ENCODE measurements around the gene GCC2.
"Not testable (repeated sequence)": the region's sequence is repeated elsewhere in the genome, so short reads cannot be mapped to it uniquely, and the experiment has no call there.

The GCC2 gene, protein sequence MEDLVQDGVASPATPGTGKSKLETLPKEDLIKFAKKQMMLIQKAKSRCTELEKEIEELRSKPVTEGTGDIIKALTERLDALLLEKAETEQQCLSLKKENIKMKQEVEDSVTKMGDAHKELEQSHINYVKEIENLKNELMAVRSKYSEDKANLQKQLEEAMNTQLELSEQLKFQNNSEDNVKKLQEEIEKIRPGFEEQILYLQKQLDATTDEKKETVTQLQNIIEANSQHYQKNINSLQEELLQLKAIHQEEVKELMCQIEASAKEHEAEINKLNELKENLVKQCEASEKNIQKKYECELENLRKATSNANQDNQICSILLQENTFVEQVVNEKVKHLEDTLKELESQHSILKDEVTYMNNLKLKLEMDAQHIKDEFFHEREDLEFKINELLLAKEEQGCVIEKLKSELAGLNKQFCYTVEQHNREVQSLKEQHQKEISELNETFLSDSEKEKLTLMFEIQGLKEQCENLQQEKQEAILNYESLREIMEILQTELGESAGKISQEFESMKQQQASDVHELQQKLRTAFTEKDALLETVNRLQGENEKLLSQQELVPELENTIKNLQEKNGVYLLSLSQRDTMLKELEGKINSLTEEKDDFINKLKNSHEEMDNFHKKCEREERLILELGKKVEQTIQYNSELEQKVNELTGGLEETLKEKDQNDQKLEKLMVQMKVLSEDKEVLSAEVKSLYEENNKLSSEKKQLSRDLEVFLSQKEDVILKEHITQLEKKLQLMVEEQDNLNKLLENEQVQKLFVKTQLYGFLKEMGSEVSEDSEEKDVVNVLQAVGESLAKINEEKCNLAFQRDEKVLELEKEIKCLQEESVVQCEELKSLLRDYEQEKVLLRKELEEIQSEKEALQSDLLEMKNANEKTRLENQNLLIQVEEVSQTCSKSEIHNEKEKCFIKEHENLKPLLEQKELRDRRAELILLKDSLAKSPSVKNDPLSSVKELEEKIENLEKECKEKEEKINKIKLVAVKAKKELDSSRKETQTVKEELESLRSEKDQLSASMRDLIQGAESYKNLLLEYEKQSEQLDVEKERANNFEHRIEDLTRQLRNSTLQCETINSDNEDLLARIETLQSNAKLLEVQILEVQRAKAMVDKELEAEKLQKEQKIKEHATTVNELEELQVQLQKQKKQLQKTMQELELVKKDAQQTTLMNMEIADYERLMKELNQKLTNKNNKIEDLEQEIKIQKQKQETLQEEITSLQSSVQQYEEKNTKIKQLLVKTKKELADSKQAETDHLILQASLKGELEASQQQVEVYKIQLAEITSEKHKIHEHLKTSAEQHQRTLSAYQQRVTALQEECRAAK (N-terminal part only)

GRCh38 chr2:108448678-108449409 lies at the start of gene GCC2:
Gene GCC2 (plus strand): TSS chr2:108449206. CDS start chr2:108449275, 69 bp downstream.
- peak; percentile 100 for ATAC-seq
- DNase-seq = peak; percentile 95

DNA sequence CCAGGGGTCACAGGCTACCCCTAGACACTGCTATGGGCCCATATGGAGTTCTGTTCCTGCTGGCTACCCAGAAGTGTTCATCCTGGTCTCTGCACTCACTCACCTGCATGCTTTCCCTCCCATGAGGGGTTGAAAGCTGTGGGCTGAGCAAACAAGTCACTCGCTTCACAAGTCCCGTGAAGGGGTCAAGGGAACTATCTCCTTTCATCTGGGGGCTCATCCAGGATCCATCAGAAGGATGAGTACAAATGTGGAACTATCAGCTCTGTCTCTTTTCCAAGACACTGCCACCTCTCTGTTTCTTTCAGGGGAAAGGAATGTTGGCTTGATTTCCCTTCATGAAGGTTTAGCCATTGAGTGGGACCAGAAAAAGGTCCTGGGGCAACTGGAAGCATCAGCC lies 49.5 kb upstream of the GCC2 start:
- ATAC-seq = no peak
- no peak for DNase-seq

DNA sequence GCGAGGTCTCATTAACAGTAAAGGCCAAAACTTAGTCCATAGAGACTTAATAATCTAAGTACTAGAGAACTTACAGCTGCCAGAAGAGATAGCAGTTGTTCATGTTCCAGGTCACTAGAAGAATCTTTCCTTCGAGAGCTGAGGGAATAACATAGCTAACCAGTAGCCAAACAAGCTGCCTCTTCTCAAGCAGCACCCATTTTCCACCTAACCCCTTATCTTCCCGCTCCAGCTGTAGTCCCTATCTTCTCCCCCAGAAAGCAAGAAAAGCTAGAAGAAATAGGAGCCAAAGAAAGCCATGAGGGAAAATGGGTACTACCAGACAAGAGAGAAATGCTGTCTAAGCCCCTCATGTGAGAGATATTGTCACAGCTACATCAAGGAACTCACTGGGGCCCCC lies 47.2 kb upstream of the GCC2 start:
- DNase-seq (no peak), ATAC-seq (no peak)

- DNase-seq (no peak), ATAC-seq (no peak)
Observed at GRCh38 chr2:108403494-108403893, 45.5 kb upstream of the GCC2 start.

GRCh38 chr2:108404784-108405397 lies 44.1 kb upstream of the GCC2 start:
- ATAC-seq (no peak), DNase-seq (no peak)

DNA sequence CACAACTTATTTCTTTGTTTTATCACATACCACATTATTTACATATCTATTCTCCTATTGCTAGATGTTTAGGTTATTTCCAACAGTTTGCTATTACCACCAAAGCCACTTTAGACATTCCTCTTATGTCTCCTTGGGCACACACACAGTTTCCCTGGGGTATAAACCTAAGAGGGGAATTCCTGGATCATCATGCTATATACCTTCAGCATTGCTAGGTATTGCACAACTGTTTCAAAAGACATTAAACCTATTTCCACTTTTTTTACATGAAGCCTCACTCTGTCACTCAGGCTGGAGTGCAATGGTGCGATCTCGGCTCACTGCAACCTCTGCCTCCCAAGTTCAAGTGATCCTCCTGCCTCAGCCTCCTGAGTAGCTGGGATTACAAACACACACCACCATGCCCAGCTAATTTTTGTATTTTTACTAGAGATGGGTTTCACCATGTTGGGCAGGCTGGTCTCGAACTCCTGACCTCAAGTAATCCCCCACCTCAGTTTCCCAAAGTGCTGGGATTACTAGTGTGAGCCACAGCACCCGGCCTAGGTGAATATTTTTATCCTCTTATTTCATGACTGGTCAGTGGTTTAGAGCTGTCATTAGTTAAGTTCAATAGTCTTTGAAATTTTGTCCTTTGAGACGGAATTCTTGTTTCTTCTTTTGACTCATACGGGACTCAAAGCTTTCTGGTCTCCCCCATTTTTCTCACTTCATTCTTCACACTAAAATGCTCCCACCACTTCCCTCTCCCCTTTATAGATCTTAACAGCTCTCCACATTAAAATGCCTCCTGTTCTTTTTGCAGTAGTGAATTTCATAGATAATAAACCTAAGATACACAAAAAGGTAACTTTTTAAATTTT lies 40.9 kb upstream of the GCC2 start:
- no peak for ATAC-seq
- DNase-seq = no peak

- no peak for ATAC-seq
Observed at GRCh38 chr2:108409768-108410167, 39.2 kb upstream of the GCC2 start.

DNA sequence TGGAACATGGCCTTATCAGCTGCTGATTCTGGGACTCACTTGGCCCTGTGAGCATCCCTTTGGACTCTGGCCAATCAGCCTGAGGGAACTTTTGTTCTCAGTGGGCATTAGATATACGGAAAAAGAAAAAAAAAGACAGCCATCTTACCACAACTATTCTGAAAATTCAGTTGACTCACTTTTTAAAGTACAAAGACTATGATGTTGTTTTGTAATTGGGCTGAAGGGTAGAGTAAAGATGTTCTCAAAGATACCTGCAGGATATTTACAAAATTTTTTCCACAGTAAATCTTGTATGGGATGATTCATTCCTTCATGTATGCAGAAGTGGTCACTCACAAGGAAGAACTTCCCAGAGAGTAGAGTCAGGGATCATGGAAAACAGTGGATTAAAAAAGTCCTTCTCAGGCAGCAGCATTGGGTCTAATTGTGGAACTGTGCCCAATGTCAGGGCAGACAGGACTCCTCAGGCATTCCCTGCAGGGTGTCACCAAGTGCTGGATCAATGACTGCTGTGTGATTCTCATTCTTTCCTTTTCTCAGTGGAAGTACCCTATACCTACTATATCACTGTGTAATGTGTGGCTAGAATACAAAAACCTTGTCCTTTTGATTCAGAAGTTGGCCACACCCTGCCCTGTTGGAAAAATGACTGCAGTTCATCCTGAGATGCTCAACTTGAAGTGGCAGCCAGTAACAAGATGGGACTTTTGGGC lies 35.9 kb upstream of the GCC2 start:
- DNase-seq = no peak
- no peak for ATAC-seq

More at GRCh38 chr2:108409768-108410167, 39.2 kb upstream of the GCC2 start:
- no peak for DNase-seq

DNA sequence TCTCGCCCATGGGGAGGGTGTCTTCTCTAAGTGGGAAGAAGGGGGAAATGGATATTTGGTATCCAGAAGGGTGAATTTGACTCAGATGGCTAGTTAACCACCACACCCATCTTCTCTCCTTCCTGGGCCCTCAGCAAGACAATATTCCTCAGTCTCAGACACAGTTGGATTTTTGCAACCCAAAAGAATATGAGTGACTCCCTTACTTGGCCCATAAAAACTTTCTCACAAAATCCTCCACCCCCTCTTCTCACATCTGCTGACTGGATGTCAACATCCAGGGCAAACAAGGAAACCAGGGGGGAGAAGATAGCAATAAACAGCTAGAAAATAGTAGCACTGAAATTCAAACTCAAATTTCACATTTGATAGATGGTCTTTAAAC lies 35.3 kb upstream of the GCC2 start:
- ATAC-seq (no peak), DNase-seq (no peak)

GRCh38 chr2:108414256-108414876 lies 34.6 kb upstream of the GCC2 start:
- ATAC-seq (no peak), DNase-seq (no peak)

DNA sequence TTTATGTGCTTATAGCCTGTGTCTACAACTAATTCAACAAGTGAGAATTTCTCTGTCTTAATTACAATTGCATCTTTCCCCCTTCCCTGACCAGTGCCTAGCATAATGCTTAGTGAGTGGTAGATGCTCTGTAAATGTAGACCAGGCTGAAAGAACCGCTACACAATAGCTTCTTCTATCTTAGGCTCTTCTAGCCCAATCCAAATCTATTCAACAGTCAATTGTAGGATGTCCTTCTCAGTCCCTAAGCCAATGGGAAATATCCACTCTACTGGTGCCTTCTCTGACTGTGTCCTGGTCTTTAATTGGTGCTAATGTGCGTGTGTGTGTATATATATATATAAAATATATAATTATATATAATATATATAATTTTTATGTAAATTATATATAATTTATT lies 34.1 kb upstream of the GCC2 start:
- DNase-seq (no peak), ATAC-seq (peak; percentile 46)

DNA sequence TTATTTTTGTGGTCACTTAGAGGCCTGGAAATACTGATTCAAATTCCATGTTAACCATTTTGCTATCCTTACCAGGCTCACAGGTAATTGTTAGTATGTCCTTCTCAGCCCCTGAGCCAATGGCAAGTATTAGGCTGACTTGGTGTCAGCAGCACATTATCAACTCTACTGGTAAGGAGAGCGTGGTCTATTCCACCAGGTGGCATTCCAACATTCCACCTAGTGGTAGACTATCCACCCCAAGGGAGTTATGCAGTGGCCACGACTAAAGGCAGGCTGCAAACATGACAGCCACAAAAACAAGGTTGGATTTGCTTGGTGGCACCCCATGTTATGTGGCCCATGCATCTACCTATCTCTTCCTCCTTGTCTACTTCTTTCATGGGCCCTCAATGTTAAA lies 31.8 kb upstream of the GCC2 start:
- DNase-seq (no peak), ATAC-seq (no peak)

GRCh38 chr2:108418416-108418815 lies 30.6 kb upstream of the GCC2 start:
- DNase-seq (no peak), ATAC-seq (no peak)

- DNase-seq = no peak
- no peak for ATAC-seq
Observed at GRCh38 chr2:108423067-108423466, 25.9 kb upstream of the GCC2 start.

DNA sequence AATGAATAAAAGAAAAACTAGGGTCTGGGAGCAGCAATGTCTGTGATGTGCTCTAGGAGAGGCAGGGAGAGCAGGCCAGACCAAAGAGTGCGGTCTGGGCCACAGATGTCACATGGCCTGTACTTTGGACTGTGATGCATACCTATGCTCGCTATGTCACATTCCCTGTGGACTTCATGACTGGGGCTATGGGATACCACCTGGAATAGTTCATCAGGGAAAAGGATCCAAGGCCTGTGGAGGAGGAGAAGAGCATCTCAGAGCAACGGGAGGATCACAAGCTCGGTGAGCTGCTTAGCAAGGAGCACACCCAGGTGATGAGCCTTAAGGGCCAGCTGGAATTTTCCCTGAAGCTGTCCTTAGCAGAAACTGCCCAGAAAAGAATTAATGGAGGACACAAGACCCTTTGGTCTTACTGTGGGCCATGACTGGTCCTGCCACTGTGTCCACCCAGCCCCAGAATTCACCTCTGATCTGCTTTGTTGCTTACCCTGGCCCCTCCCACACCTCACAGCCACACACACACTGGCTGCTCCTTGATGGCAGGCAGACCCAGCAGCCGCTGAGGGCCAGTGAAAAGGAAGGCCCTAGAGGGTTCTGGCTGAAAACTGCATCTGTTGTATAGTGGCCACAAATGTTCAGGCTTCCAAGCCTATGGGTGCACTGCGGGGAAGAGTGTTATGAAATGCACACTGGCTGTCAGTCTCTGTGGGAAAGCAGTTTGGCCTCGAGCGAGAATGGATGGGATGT lies 25.3 kb upstream of the GCC2 start:
- no peak for ATAC-seq
- DNase-seq = no peak

DNA sequence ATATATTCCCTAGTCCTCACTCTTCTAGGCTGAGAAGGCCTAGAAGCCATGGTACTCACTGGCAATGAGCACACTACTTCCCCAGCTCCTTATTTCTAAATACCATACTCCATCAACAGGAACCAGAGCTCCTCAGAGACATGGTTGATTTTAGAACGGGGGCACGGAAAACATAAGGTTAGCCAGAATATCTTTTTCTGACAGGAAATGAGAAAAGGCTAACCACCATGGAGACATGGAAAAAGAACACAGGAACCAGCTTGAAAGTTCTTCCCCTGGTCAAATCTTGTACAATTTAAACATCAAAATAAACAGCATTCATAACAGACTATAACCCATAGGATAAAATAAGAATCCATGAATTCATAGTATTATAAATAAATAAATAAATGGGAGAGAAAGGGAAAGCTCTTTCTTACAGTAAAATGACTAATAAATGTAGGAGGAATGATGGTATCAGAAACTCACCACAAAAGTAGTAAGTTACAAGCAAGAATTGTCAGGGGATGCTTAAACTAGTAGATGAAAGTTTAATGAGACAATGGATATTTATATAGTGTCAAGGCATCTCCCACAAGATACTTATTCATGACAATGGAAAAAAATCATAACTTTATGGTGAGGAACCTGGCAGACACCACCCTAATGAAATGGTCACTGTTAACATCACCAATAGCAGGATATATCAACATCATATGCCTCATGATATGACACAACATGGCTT lies 20.6 kb upstream of the GCC2 start:
- no peak for ATAC-seq
- no peak for DNase-seq

DNA sequence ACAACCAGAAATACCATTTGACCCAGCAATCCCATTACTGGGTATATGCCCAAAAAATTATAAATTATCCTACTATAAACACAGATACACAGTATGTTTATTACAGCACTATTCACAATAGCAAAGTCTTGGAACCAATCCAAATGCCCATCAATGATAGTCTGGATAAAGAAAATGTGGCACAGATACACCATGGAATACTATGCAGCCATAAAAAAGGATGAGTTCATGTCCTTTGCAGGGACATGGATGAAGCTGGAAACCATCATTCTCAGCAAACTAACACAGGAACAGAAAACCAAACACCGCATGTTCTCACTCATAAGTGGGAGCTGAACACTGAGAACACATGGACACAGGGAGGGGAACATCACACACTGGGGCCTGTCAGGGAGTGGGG lies 13.4 kb upstream of the GCC2 start:
- not testable (repeated sequence) for DNase-seq, ATAC-seq

- no peak for ATAC-seq
- DNase-seq = no peak
Observed at GRCh38 chr2:108436976-108437375, 12.0 kb upstream of the GCC2 start.

Data from stimulated activated naive CD8-positive, alpha-beta T cell treated with anti-CD3 and anti-CD28 coated beads, Interleukin-15, Interleukin-2, amounts not matched to agents 100 U/mL and 50 U/mL, for 24 hours (primary cell).